Colon (tissue), 2 donors: ENCODE measurements around the gene RCAN2.

ENCODE experiments used
- FAIRE-seq: peaks from 2 replicates; lab custom pipeline; 2012; peaks lifted over from hg19 to GRCh38; lab: Jason Lieb, UNC
- donor health status: control.
- donor health status: control.

The RCAN2 gene

DNA sequence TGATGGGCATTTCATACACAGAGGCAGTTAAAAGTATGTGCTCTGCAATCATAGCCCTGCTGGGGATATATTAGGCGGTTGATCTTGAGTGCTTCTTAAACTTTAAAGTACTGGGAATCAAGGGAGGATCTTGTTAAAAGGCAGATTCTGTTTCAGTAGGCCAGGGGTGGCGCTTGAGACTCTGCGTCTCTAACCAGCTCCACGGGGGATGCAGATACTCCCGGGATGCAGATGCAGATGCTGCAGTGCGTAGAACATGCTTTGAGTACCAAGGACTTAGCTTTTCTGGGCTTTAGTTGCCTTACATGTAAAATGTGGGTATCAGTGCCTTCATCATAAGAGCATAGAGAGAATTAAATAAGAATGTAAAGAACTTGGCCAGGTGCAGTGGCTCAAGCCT, 276.0 kb downstream of the RCAN2 start:
- no peak for FAIRE-seq

- FAIRE-seq = no peak
These were observed 279.3 kb downstream of the RCAN2 start for GRCh38 chr6:46211917-46212316.

DNA sequence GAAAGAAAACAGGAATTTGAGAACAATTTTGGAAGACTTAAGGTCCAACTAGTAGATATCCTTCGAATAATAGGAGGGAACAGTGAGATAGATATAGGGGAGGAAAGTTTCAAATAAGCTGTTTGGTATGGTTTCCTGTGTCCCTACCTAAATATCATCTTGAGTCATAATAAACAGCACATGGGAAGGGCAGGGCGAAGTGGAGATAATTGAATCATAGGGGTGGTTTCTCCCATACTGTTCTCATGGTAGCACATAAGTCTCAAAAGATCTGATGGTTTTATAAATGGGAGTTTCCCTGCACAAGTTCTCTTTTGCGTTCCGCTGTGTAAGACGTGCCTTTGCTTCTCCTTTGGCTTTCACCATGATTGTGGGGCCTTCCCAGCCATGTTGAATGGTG, 281.0 kb downstream of the RCAN2 start:
- no peak for FAIRE-seq

GRCh38 chr6:46208303-46208702, 282.9 kb downstream of the RCAN2 start:
- no peak for FAIRE-seq

GRCh38 chr6:46207174-46207573, 284.1 kb downstream of the RCAN2 start:
- no peak for FAIRE-seq

GRCh38 chr6:46204880-46205650, 286.2 kb downstream of the RCAN2 start:
- FAIRE-seq = no peak

- FAIRE-seq = no peak
These were observed 287.7 kb downstream of the RCAN2 start for GRCh38 chr6:46203391-46204177.

DNA sequence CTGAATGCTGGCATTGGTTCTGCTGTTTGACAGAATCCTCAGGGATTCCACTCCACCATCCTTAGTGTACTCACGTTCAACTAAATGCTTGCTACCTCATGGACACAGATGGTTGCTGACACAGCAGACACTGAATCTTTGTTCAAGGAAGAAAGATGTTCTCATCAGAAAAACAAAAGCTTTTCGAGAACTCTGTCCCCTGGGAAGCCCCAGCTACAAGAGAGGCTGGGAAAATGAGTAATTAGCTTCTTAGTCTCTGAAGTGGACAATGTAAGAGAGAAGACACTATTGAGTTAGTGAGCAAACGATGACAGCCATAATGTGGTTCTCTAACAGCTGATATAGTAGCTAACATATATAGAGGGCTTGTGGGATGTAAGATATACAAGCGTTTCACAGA, 289.5 kb downstream of the RCAN2 start:
- no peak for FAIRE-seq

GRCh38 chr6:46199387-46199786, 291.9 kb downstream of the RCAN2 start:
- FAIRE-seq = no peak

DNA sequence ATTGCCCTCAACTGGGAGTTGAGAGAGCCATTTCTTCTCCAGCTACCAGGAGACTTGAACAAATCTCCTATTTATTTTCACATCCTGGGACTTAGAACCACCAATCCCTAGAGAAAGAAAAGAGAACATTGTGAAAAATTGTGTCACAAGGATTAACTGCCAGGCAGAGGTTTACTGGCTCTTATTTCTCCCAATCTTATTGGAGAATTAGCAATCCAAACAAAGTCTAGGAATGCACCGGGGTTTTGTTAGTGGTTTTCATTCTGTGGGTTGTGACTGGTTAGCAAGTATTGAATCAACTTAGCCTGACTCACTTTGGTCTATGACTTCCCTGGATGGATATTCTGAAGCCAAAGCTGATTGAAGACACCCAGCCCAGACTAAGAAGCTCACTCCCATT, 299.3 kb downstream of the RCAN2 start:
- no peak for FAIRE-seq

- FAIRE-seq = no peak
These were observed 300.4 kb downstream of the RCAN2 start for GRCh38 chr6:46190889-46191288.

DNA sequence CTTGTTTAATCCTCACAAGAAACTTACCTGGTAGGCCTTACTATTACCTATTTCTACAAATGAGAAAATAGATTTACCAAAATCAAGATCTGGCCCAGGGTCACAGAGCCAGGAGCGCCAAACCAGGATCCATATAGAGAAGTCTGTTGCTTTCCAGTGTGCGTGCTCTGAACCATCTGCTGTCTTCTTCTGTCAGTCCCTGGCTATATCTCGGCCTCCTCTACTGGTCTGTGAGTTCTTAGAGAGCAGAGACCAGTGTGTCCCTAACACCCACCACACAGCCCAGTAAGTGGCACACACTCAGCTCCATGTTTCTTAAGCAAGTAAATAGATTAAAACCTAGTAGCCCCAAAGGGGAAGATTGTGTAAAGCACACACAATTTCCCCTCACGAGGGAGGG, 301.5 kb downstream of the RCAN2 start:
- no peak for FAIRE-seq

GRCh38 chr6:46186583-46186982, 304.7 kb downstream of the RCAN2 start:
- FAIRE-seq = no peak

GRCh38 chr6:46184114-46184513, 307.1 kb downstream of the RCAN2 start:
- no peak for FAIRE-seq

- no peak for FAIRE-seq
These were observed 315.3 kb downstream of the RCAN2 start for GRCh38 chr6:46175976-46176375.

- no peak for FAIRE-seq
These were observed 315.8 kb downstream of the RCAN2 start for GRCh38 chr6:46175446-46175845.

GRCh38 chr6:46174904-46175303, 316.3 kb downstream of the RCAN2 start:
- FAIRE-seq = no peak

DNA sequence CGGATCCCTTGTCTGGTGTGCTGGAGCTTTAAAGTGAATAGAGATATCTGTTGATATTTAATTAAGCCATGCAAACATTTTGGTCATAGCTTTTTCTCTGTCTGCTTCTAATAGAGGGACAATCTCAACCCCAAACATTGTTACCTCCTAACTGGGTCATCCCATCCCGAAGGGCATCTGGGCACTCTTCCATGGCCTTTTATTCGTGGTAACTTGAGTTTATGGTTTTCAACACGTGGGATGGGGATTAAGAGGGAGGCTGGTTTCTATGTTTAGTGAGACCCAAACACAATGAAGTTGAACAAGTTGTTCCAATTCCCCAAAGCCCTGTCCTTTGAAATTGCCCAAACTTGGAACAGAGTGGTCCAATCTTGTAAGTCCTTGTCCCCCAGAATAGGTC, 319.1 kb downstream of the RCAN2 start:
- FAIRE-seq = no peak
